OCI-LY7 (cell line): Measurements from ENCODE around the gene TBX6. TPM values are rescaled to one million over a fixed set of nuclear protein-coding genes. Genes with fewer than 3 reads are reported as not detected.

Source experiments
- BruUV-seq: library from RNA; stranded (reverse); fragments of 400-500 nt; replicated peaks from 2 replicates; lab custom pipeline; 2021; lab: Mats Ljungman, UMichigan
- CTCF ChIA-PET: fragments of 300-600 bp; sonication (Branson Sonifier 250); formaldehyde crosslinking; loops from one replicate; lab custom pipeline; 2022; ENCODE audit warnings: antibody characterized with exemption; ENCODE audit not compliant: unreplicated experiment; lab: Charles Lee
- POLR2A ChIA-PET: fragments of 300-600 bp; sonication (Branson Sonifier 250); formaldehyde crosslinking; loops from one replicate; lab custom pipeline; 2022; ENCODE audit warnings: antibody characterized with exemption; lab: Charles Lee
- DNase-seq: peaks from one replicate; pipeline ENCODE4 v3.0.0-alpha.2; 2015; ENCODE audit warnings: low spot score
- H2AFZ ChIP-seq: fragments of 200-600 bp; sonication (generic), shearing (Covaris generic); 2 replicates; pipeline ENCODE4 v1.6.1; 2014; ENCODE audit warnings: mild to moderate bottlenecking, antibody characterized with exemption, low read length, moderate library complexity
- H3K27ac ChIP-seq: fragments of 200-600 bp; sonication (generic); 2 replicates; pipeline ENCODE4 v1.5.1; 2014; ENCODE audit warnings: mixed run types, low read depth, mild to moderate bottlenecking, moderate library complexity, low read length, inconsistent platforms; ENCODE audit not compliant: poor library complexity, severe bottlenecking
- H3K36me3 ChIP-seq: fragments of 200-600 bp; sonication (generic); 2 replicates; pipeline ENCODE4 v1.6.1; 2014; ENCODE audit warnings: mild to moderate bottlenecking, antibody characterized with exemption, low read length, moderate library complexity, mixed read lengths; ENCODE audit not compliant: insufficient read depth
- H3K4me1 ChIP-seq: fragments of 200-600 bp; sonication (generic); 2 replicates; pipeline ENCODE4 v1.5.1; 2014; ENCODE audit warnings: mild to moderate bottlenecking, low read length; ENCODE audit not compliant: insufficient read depth, poor library complexity, severe bottlenecking
- H3K4me2 ChIP-seq: fragments of 200-600 bp; sonication (generic); 2 replicates; pipeline ENCODE4 v1.6.1; 2014; ENCODE audit warnings: mild to moderate bottlenecking, low read length
- H3K4me3 ChIP-seq: fragments of 200-600 bp; sonication (generic); 2 replicates; pipeline ENCODE4 v1.5.1; 2014; ENCODE audit warnings: mild to moderate bottlenecking, low read depth, low read length; ENCODE audit not compliant: poor library complexity, severe bottlenecking
- H3K79me2 ChIP-seq: fragments of 200-600 bp; sonication (generic); 2 replicates; pipeline ENCODE4 v1.6.1; 2016; ENCODE audit warnings: low read depth, mild to moderate bottlenecking, low read length, moderate library complexity, mixed read lengths; ENCODE audit not compliant: insufficient read depth
- H3K9me2 ChIP-seq: fragments of 200-600 bp; sonication (generic); 2 replicates; pipeline ENCODE4 v1.6.1; 2016; ENCODE audit warnings: mild to moderate bottlenecking, low read length, mixed read lengths; ENCODE audit not compliant: insufficient read depth
- H3K9me3 ChIP-seq: fragments of 200-600 bp; sonication (generic); 2 replicates; pipeline ENCODE4 v1.6.1; 2014; ENCODE audit warnings: mild to moderate bottlenecking, mixed run types, low read length, mixed read lengths
- H4K20me1 ChIP-seq: fragments of 200-600 bp; sonication (generic); 2 replicates; pipeline ENCODE4 v1.6.1; 2014; ENCODE audit warnings: mild to moderate bottlenecking, antibody characterized with exemption, low read length, moderate library complexity, mixed read lengths; ENCODE audit not compliant: insufficient read depth
- CTCF ChIP-seq: fragments of 200-600 bp; sonication (generic); conservative IDR thresholded peaks from 2 replicates; pipeline ENCODE4 v1.5.1; 2014; ENCODE audit warnings: mild to moderate bottlenecking, antibody characterized with exemption, low read length, moderate library complexity, mixed read lengths
- EZH2phosphoT487 ChIP-seq: fragments of 200-600 bp; sonication (generic); IDR thresholded peaks from 2 replicates; pipeline ENCODE4 v1.6.1; 2018; ENCODE audit warnings: low read depth, borderline replicate concordance, mild to moderate bottlenecking, mixed run types, antibody characterized with exemption, low read length, moderate library complexity, mixed read lengths
- intact Hi-C: fragments of 100-400 bp; cut with micrococcal nuclease; formaldehyde crosslinking; loops from one replicate; pipeline ENCODE4 v1.10.0; 2022; ENCODE audit not compliant: unreplicated experiment
- total RNA-seq, 2 experiments: library from RNA; depleted of rRNA in 1 of 2; stranded (reverse); fragments of >200 nt in 1 of 2; shearing (Covaris generic) in 1 of 2; gene quantifications; 2 replicates each; pipeline ENCODE4 v1.2.3, GENCODE V29; 2014 to 2022

The TBX6 gene
- total RNA-seq, 2 experiments from 2014 or later, result 1.4 to 3.7 TPM

- DNase-seq, result no peak
- no peak overlapping the region for H3K27ac ChIP-seq
- CTCF ChIA-PET, result interaction anchor here (2.6 kb wide), 1 partner anchor 17 kb away, joined by 7 read pairs; no protein-coding TSS in a partner anchor
- H4K20me1 ChIP-seq, result no peaks in the 10 kb centered on the region
- POLR2A ChIA-PET, result no interaction called here
- H3K79me2 ChIP-seq, result no peaks in the 10 kb centered on the region
- intact Hi-C loops, result no loop called here
- H2AFZ ChIP-seq, result no peak overlapping the region
- no peaks in the 10 kb centered on the region for H3K9me2 ChIP-seq
- H3K9me3 ChIP-seq, result no peaks in the 10 kb centered on the region
- no peak overlapping the region for H3K4me2 ChIP-seq
- no peaks in the 10 kb centered on the region for H3K36me3 ChIP-seq
- H3K4me3 ChIP-seq, result no peak overlapping the region
- peaks cover 21% of the 10 kb centered on the region for H3K4me1 ChIP-seq
- TF ChIP-seq EZH2phosphoT487, result no peak
- TF ChIP-seq CTCF, result no peak
- no TSS peak for BruUV-seq
Measured at GRCh38 chr16:30049871-30050270, 41.9 kb downstream of the TBX6 start.

GRCh38 chr16:30046588-30046987, 45.1 kb downstream of the TBX6 start:
- DNase-seq, result no peak
- H3K4me3 ChIP-seq, result no peak overlapping the region
- no peaks in the 10 kb centered on the region for H3K9me2 ChIP-seq
- peaks cover 1% of the 10 kb centered on the region for H3K4me1 ChIP-seq
- no peaks in the 10 kb centered on the region for H3K36me3 ChIP-seq
- no peak overlapping the region for H2AFZ ChIP-seq
- H3K9me3 ChIP-seq, result no peaks in the 10 kb centered on the region
- POLR2A ChIA-PET, result no interaction called here
- BruUV-seq, result no TSS peak
- intact Hi-C loops, result no loop called here
- H3K27ac ChIP-seq, result no peak overlapping the region
- H4K20me1 ChIP-seq, result no peaks in the 10 kb centered on the region
- CTCF ChIA-PET, result no interaction called here
- no peak overlapping the region for H3K4me2 ChIP-seq
- H3K79me2 ChIP-seq, result no peaks in the 10 kb centered on the region
- TF ChIP-seq EZH2phosphoT487 (no peak), CTCF (no peak)

GRCh38 chr16:30046178-30046577, 45.5 kb downstream of the TBX6 start:
- no peak overlapping the region for H2AFZ ChIP-seq
- no peaks in the 10 kb centered on the region for H3K36me3 ChIP-seq
- no peak for DNase-seq
- ChIA-PET POLR2A (no interaction called here), CTCF (no interaction called here)
- TF ChIP-seq CTCF (no peak), EZH2phosphoT487 (no peak)
- no peak overlapping the region for H3K4me2 ChIP-seq
- H3K4me1 ChIP-seq, result no peaks in the 10 kb centered on the region
- intact Hi-C loops, result no loop called here
- no peak overlapping the region for H3K27ac ChIP-seq
- no peaks in the 10 kb centered on the region for H3K79me2 ChIP-seq
- H3K4me3 ChIP-seq, result no peak overlapping the region
- BruUV-seq, result no TSS peak
- H4K20me1 ChIP-seq, result no peaks in the 10 kb centered on the region
- H3K9me2 ChIP-seq, result no peaks in the 10 kb centered on the region
- H3K9me3 ChIP-seq, result no peaks in the 10 kb centered on the region
